Loucy (cell line): ENCODE results near the gene APOC4.
"Not testable (repeated sequence)": the region's sequence is repeated elsewhere in the genome, so short reads cannot be mapped to it uniquely, and the experiment has no call there.

Experiments used
- H2AFZ ChIP-seq: fragments of 200-600 bp; sonication (generic); 2 replicates; pipeline ENCODE4 v1.6.0; 2016; ENCODE audit warnings: antibody characterized with exemption, mild to moderate bottlenecking, low read length, moderate library complexity
- H3F3A ChIP-seq: fragments of 200-600 bp; 2 replicates; pipeline ENCODE4 v1.6.0; 2016; ENCODE audit warnings: antibody characterized with exemption, low read depth, mild to moderate bottlenecking
- H3K27me3 ChIP-seq: fragments of 200-600 bp; sonication (generic); 2 replicates; pipeline ENCODE4 v1.6.1; 2014; ENCODE audit warnings: low read length, mild to moderate bottlenecking; ENCODE audit not compliant: insufficient read depth, poor library complexity, severe bottlenecking
- H3K36me3 ChIP-seq: fragments of 200-600 bp; sonication (generic); 2 replicates; pipeline ENCODE4 v1.6.1; 2016; ENCODE audit warnings: low read length; ENCODE audit not compliant: insufficient read depth
- H3K4me1 ChIP-seq: fragments of 200-600 bp; sonication (generic); 2 replicates; pipeline ENCODE4 v1.5.1; 2014; ENCODE audit warnings: low read length, mild to moderate bottlenecking; ENCODE audit not compliant: insufficient read depth, poor library complexity, severe bottlenecking
- H3K4me2 ChIP-seq: fragments of 200-600 bp; sonication (generic); 2 replicates; pipeline ENCODE4 v1.6.0; 2014; ENCODE audit warnings: antibody characterized with exemption, low read length, low read depth, mild to moderate bottlenecking; ENCODE audit not compliant: poor library complexity, severe bottlenecking
- H3K4me3 ChIP-seq: fragments of 200-600 bp; sonication (generic); 2 replicates; pipeline ENCODE4 v1.5.1; 2014; ENCODE audit warnings: low read length, mild to moderate bottlenecking, mixed read lengths; ENCODE audit not compliant: poor library complexity, severe bottlenecking
- H3K79me2 ChIP-seq: fragments of 200-600 bp; sonication (generic); 2 replicates; pipeline ENCODE4 v1.6.1; 2014; ENCODE audit warnings: low read length; ENCODE audit not compliant: insufficient read depth
- H3K9ac ChIP-seq: fragments of 200-600 bp; sonication (generic); 2 replicates; pipeline ENCODE4 v1.6.0; 2014; ENCODE audit warnings: mild to moderate bottlenecking, low read depth, low read length, moderate library complexity; ENCODE audit not compliant: poor library complexity, severe bottlenecking
- H3K9me2 ChIP-seq: fragments of 200-600 bp; sonication (generic); replicated peaks from 2 replicates; pipeline ENCODE4 v1.6.1; 2016; ENCODE audit warnings: low read depth, low read length, mixed read lengths
- H3K9me3 ChIP-seq: fragments of 200-600 bp; sonication (generic); 2 replicates; pipeline ENCODE4 v1.6.1; 2014; ENCODE audit warnings: mild to moderate bottlenecking, antibody characterized with exemption, low read length, low read depth; ENCODE audit not compliant: insufficient read depth
- H4K20me1 ChIP-seq: fragments of 200-600 bp; sonication (generic); 2 replicates; pipeline ENCODE4 v1.6.0; 2014; ENCODE audit warnings: antibody characterized with exemption, low read length, mild to moderate bottlenecking; ENCODE audit not compliant: insufficient read depth, poor library complexity, severe bottlenecking
- CTCF ChIP-seq: fragments of 200-600 bp; sonication (generic); conservative IDR thresholded peaks from 2 replicates; pipeline ENCODE4 v1.5.1; 2014; ENCODE audit warnings: mild to moderate bottlenecking, antibody characterized with exemption, low read length
- EZH2phosphoT487 ChIP-seq: fragments of 200-600 bp; IDR thresholded peaks from 2 replicates; pipeline ENCODE4 v1.6.1; 2018; ENCODE audit warnings: antibody characterized with exemption, mild to moderate bottlenecking, moderate library complexity, borderline replicate concordance

The APOC4 gene

GRCh38 chr19:44968670-44969069 lies 26.6 kb downstream of the APOC4 start:
- H3K4me2 ChIP-seq: no peak overlapping the region
- H3K4me3 ChIP-seq: no peak overlapping the region

GRCh38 chr19:44969437-44969836 lies 27.4 kb downstream of the APOC4 start:
- no peaks in the 10 kb centered on the region for H3K9me3 ChIP-seq
- TF ChIP-seq CTCF: no peak
- no peak for TF ChIP-seq EZH2phosphoT487
- H3K9ac ChIP-seq: no peak overlapping the region
- no peaks in the 10 kb centered on the region for H3K9me2 ChIP-seq
- no peak overlapping the region for H2AFZ ChIP-seq
- H3K4me1 ChIP-seq: no peaks in the 10 kb centered on the region
- H3K79me2 ChIP-seq: no peaks in the 10 kb centered on the region
- no peaks in the 10 kb centered on the region for H3K27me3 ChIP-seq
- H3K4me3 ChIP-seq: no peak overlapping the region
- no peaks in the 10 kb centered on the region for H3F3A ChIP-seq
- peaks cover 19% of the 10 kb centered on the region; the same call in 1 of the 2 replicates for H3K36me3 ChIP-seq
- H3K4me2 ChIP-seq: no peak overlapping the region
- H4K20me1 ChIP-seq: no peaks in the 10 kb centered on the region

More at GRCh38 chr19:44968670-44969069, 26.6 kb downstream of the APOC4 start:
- Histone ChIP-seq H3K9me2 (no peaks in the 10 kb centered on the region), H4K20me1 (no peaks in the 10 kb centered on the region), H2AFZ (no peak overlapping the region), H3K79me2 (no peaks in the 10 kb centered on the region), H3F3A (no peaks in the 10 kb centered on the region), H3K9me3 (no peaks in the 10 kb centered on the region), H3K36me3 (peaks cover 12% of the 10 kb centered on the region; the same call in 1 of the 2 replicates), H3K4me1 (no peaks in the 10 kb centered on the region), H3K27me3 (no peaks in the 10 kb centered on the region), H3K9ac (no peak overlapping the region)
- TF ChIP-seq CTCF (no peak), EZH2phosphoT487 (no peak)

GRCh38 chr19:44971451-44971850 lies 29.4 kb downstream of the APOC4 start:
- not testable (repeated sequence) for H3K4me1 ChIP-seq, H4K20me1 ChIP-seq, H3K9ac ChIP-seq, H3K4me3 ChIP-seq, H3K27me3 ChIP-seq, H3K79me2 ChIP-seq, H2AFZ ChIP-seq, H3F3A ChIP-seq, H3K9me2 ChIP-seq, H3K9me3 ChIP-seq, H3K4me2 ChIP-seq
- H3K36me3 ChIP-seq: peaks cover 33% of the 10 kb centered on the region; the same call in 1 of the 2 replicates

GRCh38 chr19:44972802-44973201 lies 30.8 kb downstream of the APOC4 start:
- Histone ChIP-seq H2AFZ (no peak overlapping the region), H3K27me3 (no peaks in the 10 kb centered on the region), H3K9me3 (no peaks in the 10 kb centered on the region), H3K4me1 (no peaks in the 10 kb centered on the region), H3K79me2 (no peaks in the 10 kb centered on the region), H3K9ac (no peak overlapping the region), H4K20me1 (no peaks in the 10 kb centered on the region), H3K9me2 (no peaks in the 10 kb centered on the region), H3K4me3 (no peak overlapping the region), H3K36me3 (peaks cover 47% of the 10 kb centered on the region; the same call in 1 of the 2 replicates), H3F3A (no peaks in the 10 kb centered on the region), H3K4me2 (no peak overlapping the region)
- no peak for TF ChIP-seq CTCF
- TF ChIP-seq EZH2phosphoT487: no peak
